ENCODE data around the gene ATG16L2. TPM values are rescaled to one million over a fixed set of nuclear protein-coding genes. Genes with fewer than 3 reads are reported as not detected.

Gene ATG16L2
- polyA plus RNA-seq, 1 donor from 2014 or later, result 9.4 TPM

DNA sequence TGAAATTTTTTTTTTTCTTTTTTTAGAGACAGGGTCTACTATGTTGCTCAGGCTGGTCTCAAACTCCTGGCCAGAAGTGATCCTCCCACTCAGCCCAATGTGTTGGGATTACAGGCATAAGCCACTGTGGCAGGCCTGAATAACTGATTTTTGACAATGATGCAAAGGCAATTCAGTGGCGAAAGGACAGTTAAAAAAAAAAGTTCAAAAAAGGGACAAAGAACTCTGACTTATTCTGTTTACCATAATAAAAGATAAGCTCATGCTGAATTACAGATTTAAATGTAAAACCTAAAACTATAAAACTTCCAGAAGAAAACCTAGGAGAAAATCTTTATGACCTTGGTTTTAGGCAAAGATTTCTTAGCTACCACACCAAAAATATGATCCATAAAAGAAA, 48.9 kb downstream of the ATG16L2 start:
- Histone ChIP-seq H3K36me3 (ENCODE audit: insufficient read depth, low read length) (no peaks in the 10 kb centered on the region), H3K27me3 (ENCODE audit: insufficient read depth, low read depth, low read length) (no peaks in the 10 kb centered on the region), H3F3A (ENCODE audit: insufficient read depth, low read length, poor library complexity, severe bottlenecking) (no peaks in the 10 kb centered on the region), H3K4me3 (ENCODE audit: low read length) (no peak overlapping the region), H3K9ac (ENCODE audit: low read length) (no peak overlapping the region), H3K9me2 (ENCODE audit: insufficient read depth, low read length) (no peaks in the 10 kb centered on the region), H4K20me1 (ENCODE audit: insufficient read depth) (no peaks in the 10 kb centered on the region), H2AFZ (ENCODE audit: low read depth, low read length) (no peak overlapping the region), H3K27ac (ENCODE audit: low read length) (no peak overlapping the region), H3K4me2 (ENCODE audit: low read length) (no peak overlapping the region), H3K9me3 (ENCODE audit: low read length) (no peaks in the 10 kb centered on the region), H3K79me2 (replicated peaks; ENCODE audit: insufficient read depth, low read length) (no peaks in the 10 kb centered on the region)
- no peak for TF ChIP-seq MXI1 (conservative IDR thresholded peaks at IDR 0.05; ENCODE audit: poor library complexity, severe bottlenecking)
- no peak for TF ChIP-seq SMC3 (conservative IDR thresholded peaks at IDR 0.05; ENCODE audit: poor library complexity)
- TF ChIP-seq, protein P1, sequence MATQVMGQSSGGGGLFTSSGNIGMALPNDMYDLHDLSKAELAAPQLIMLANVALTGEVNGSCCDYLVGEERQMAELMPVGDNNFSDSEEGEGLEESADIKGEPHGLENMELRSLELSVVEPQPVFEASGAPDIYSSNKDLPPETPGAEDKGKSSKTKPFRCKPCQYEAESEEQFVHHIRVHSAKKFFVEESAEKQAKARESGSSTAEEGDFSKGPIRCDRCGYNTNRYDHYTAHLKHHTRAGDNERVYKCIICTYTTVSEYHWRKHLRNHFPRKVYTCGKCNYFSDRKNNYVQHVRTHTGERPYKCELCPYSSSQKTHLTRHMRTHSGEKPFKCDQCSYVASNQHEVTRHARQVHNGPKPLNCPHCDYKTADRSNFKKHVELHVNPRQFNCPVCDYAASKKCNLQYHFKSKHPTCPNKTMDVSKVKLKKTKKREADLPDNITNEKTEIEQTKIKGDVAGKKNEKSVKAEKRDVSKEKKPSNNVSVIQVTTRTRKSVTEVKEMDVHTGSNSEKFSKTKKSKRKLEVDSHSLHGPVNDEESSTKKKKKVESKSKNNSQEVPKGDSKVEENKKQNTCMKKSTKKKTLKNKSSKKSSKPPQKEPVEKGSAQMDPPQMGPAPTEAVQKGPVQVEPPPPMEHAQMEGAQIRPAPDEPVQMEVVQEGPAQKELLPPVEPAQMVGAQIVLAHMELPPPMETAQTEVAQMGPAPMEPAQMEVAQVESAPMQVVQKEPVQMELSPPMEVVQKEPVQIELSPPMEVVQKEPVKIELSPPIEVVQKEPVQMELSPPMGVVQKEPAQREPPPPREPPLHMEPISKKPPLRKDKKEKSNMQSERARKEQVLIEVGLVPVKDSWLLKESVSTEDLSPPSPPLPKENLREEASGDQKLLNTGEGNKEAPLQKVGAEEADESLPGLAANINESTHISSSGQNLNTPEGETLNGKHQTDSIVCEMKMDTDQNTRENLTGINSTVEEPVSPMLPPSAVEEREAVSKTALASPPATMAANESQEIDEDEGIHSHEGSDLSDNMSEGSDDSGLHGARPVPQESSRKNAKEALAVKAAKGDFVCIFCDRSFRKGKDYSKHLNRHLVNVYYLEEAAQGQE (IDR thresholded peaks at IDR 0.05; ENCODE audit: borderline replicate concordance), result no peak

DNA sequence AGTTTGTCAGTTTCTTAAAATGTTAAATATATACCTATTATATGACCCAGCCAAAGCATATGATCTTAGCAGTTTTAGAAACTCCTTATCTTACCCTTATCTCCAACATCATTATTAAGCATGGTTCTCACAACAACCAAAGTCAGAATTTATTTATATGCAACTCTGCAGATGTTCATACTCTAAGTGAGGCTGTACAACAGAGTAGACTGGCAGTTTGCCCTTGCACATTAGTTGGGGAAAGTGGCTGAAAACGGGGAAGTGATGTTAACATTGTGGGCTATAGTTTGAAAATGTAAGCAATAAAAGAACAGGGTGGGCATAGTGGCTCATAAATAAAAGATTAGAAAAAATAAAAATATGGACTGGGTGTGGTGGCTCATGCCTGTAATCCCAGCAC, 49.7 kb downstream of the ATG16L2 start:
- no peaks in the 10 kb centered on the region for H4K20me1 ChIP-seq (ENCODE audit: insufficient read depth)
- no peaks in the 10 kb centered on the region for H3K36me3 ChIP-seq (ENCODE audit: insufficient read depth, low read length)
- H3F3A ChIP-seq (ENCODE audit: insufficient read depth, low read length, poor library complexity, severe bottlenecking), result no peaks in the 10 kb centered on the region
- H3K27me3 ChIP-seq (ENCODE audit: insufficient read depth, low read depth, low read length), result no peaks in the 10 kb centered on the region
- no peak overlapping the region for H3K4me3 ChIP-seq (ENCODE audit: low read length)
- H3K9me3 ChIP-seq (ENCODE audit: low read length), result no peaks in the 10 kb centered on the region
- H2AFZ ChIP-seq (ENCODE audit: low read depth, low read length), result no peak overlapping the region
- TF ChIP-seq EP300 (conservative IDR thresholded peaks at IDR 0.05; ENCODE audit: poor library complexity, severe bottlenecking) (no peak), TAF1 (IDR thresholded peaks at IDR 0.05; ENCODE audit: low read depth) (no peak), POLR2AphosphoS5 (IDR thresholded peaks at IDR 0.05) (no peak), MXI1 (conservative IDR thresholded peaks at IDR 0.05; ENCODE audit: poor library complexity, severe bottlenecking) (no peak)
- H3K9ac ChIP-seq (ENCODE audit: low read length), result no peak overlapping the region
- no peaks in the 10 kb centered on the region for H3K79me2 ChIP-seq (replicated peaks; ENCODE audit: insufficient read depth, low read length)
- H3K4me2 ChIP-seq (ENCODE audit: low read length), result no peak overlapping the region
- H3K27ac ChIP-seq (ENCODE audit: low read length), result no peak overlapping the region
- H3K9me2 ChIP-seq (ENCODE audit: insufficient read depth, low read length), result no peaks in the 10 kb centered on the region

DNA sequence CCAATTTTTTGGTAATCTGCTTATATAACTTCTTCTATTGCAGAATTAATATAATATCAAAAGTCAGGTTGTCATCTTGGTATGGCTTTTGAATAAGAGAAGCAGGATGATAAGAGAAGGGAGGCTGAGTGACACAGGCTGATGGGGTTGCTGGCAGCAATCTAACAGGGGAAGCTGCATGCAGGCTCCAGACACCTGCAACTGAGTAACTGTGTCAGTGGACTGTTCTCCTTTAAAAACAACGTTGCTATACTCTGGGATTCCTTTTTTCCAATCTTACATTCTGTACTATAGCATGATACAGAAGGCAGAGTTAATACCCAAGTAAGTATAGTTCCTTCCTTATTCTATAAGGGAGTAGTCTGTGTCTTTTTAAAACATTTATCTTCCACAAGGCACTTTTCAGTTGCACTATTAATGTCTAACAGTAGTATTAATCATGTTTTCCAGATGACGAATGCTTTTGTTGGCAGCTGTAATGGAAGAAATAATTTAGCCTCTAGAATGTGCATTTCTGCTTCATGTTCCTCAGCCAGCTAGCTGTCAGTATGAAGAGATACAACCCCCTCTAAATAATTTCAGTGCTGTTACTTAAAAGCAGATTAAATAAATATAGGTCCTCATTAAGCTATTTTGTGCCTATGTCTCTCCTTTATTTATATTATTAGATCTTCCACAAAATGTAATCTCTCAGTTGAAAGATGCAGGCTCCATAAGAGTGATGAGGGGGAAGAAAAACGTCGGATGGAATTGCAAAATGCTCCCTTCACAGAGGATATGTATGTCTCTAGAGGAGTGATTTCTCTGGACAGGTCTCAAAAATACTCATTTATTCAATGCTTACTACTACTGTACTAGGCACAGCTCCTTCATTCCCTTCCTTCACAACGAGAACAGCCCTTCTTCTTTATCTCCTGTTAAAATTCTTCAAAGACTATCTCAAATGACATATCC, 50.8 kb downstream of the ATG16L2 start:
- H3K9me3 ChIP-seq (ENCODE audit: low read length), result no peaks in the 10 kb centered on the region
- no peaks in the 10 kb centered on the region for H3F3A ChIP-seq (ENCODE audit: insufficient read depth, low read length, poor library complexity, severe bottlenecking)
- H3K27ac ChIP-seq (ENCODE audit: low read length), result peak overlapping the region; percentile 53
- H3K4me2 ChIP-seq (ENCODE audit: low read length), result peak overlapping the region; percentile 6
- H3K4me3 ChIP-seq (ENCODE audit: low read length), result peak overlapping the region; percentile 31
- H3K9me2 ChIP-seq (ENCODE audit: insufficient read depth, low read length), result no peaks in the 10 kb centered on the region
- no peaks in the 10 kb centered on the region for H3K27me3 ChIP-seq (ENCODE audit: insufficient read depth, low read depth, low read length)
- H3K36me3 ChIP-seq (ENCODE audit: insufficient read depth, low read length), result no peaks in the 10 kb centered on the region
- H2AFZ ChIP-seq (ENCODE audit: low read depth, low read length), result no peak overlapping the region
- H3K9ac ChIP-seq (ENCODE audit: low read length), result peak overlapping the region; percentile 18
- TF ChIP-seq TAF1 (IDR thresholded peaks at IDR 0.05; ENCODE audit: low read depth), result no peak
- H3K79me2 ChIP-seq (replicated peaks; ENCODE audit: insufficient read depth, low read length), result no peaks in the 10 kb centered on the region
- no peaks in the 10 kb centered on the region for H4K20me1 ChIP-seq (ENCODE audit: insufficient read depth)
